HCT116 (cell line): Measurements from ENCODE around the gene WDR48.
A peak's percentile ranks its signal among the peaks of the same experiment; 100 is the strongest.

Experiments used
- POLR2A ChIP-seq: IDR thresholded peaks from 2 replicates; pipeline ENCODE4 v1.7.0; 2011; ENCODE audit warnings: borderline replicate concordance; ENCODE audit not compliant: insufficient read depth, insufficient read length; ENCODE audit errors: extremely low read depth
- ZNF274 ChIP-seq: fragments of 200-500 bp; sonication (Bioruptor generic); IDR thresholded peaks from 2 replicates; pipeline ENCODE4 v1.6.1; 2014; ENCODE audit warnings: mild to moderate bottlenecking, low read depth, low read length, inconsistent platforms
- TF ChIP-seq, protein P1 (sequence below), 3 experiments: fragments of 200-600 bp in 1 of 3; sonication (generic) in 1 of 3; IDR thresholded peaks in 2 of 3; conservative IDR thresholded peaks in 1 of 3; 2 replicates each; pipeline ENCODE4 v1.5.1; 2012 to 2017; ENCODE audit warnings: low read depth in 2 of 3, low read length in 2 of 3, antibody characterized with exemption in 1 of 3, borderline replicate concordance in 1 of 3, control low read depth in 1 of 3, mild to moderate bottlenecking in 1 of 3, mixed read lengths in 1 of 3, mixed run types in 1 of 3, moderate library complexity in 1 of 3; ENCODE audit not compliant: insufficient read depth in 1 of 3

DNA sequence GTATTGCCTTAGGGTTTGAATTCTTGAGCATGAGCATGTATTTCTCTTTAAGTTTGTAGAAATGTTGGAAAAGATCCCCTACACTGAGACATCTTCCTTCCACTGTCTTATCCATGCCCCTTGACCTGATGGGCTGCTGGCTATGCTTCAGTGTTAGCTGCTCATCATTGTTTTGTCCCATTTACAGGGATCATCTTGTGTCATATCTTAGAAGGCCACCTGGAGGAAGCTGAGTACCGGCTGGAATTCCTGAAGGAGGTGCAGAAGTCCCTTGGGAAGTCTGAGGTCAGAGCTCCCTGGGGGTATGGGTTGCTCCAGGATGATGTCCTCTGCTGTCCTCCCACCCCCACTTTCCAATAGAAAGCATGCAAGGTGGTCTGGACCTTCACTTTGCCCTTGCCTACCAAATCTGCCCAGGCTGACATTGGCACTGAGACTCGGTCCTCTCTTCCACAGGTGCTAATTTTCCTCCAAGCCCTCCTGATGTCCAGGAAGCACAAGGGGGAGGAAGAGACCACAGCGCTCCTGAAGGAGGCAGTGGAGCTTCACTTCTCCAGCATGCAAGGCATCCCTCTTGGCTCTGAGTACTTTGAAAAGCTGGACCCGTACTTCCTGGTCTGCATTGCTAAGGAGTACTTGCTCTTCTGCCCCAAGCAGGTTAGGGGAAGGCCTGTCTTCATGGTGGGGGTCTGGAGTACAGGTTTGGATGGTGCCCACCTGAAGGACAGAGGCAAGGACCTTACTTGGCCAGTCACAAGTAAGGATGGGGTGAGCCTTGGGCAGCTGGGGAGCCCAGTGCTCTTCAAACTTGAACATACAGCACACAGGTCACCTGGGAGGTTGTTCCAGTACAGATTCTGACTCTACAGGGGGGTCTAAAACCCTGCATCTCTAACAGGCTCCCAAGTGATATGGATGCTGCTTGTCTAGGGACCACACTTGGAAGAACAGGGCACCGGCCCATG is 73.3 kb downstream of the WDR48 start:
- TF ChIP-seq, protein P1, sequence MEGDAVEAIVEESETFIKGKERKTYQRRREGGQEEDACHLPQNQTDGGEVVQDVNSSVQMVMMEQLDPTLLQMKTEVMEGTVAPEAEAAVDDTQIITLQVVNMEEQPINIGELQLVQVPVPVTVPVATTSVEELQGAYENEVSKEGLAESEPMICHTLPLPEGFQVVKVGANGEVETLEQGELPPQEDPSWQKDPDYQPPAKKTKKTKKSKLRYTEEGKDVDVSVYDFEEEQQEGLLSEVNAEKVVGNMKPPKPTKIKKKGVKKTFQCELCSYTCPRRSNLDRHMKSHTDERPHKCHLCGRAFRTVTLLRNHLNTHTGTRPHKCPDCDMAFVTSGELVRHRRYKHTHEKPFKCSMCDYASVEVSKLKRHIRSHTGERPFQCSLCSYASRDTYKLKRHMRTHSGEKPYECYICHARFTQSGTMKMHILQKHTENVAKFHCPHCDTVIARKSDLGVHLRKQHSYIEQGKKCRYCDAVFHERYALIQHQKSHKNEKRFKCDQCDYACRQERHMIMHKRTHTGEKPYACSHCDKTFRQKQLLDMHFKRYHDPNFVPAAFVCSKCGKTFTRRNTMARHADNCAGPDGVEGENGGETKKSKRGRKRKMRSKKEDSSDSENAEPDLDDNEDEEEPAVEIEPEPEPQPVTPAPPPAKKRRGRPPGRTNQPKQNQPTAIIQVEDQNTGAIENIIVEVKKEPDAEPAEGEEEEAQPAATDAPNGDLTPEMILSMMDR (IDR thresholded peaks at IDR 0.05 in 2 of 3, conservative IDR thresholded peaks at IDR 0.05 in 1 of 3; ENCODE audit: borderline replicate concordance in 1 of 3, insufficient read depth in 1 of 3, low read depth in 2 of 3, low read length in 2 of 3), result peak; percentile 42 to 49 (median 49); a peak in 5 of 6 replicates
- TF ChIP-seq ZNF274, result no peak
- no peak for TF ChIP-seq POLR2A
